Body of pancreas (tissue), 4 donors: ENCODE data around the gene FAM236B.
"Not testable (repeated sequence)": the region's sequence is repeated elsewhere in the genome, so short reads cannot be mapped to it uniquely, and the experiment has no call there.

ENCODE experiments used
- POLR2A ChIP-seq, 3 donors: fragments of 450-650 bp; IDR thresholded peaks; one replicate each; pipeline ENCODE4 v1.6.1; 2016; ENCODE audit warnings: antibody characterized with exemption in 3 of 3, mild to moderate bottlenecking in 2 of 3
- TF ChIP-seq, protein P1 (sequence below), 7 experiments: fragments of 450-650 bp in 4 of 7; fragments of 200-600 bp in 3 of 7; sonication (generic) in 3 of 7; IDR thresholded peaks; one replicate each; pipeline ENCODE4 v1.5.1; 2016 to 2019; ENCODE audit warnings: antibody characterized with exemption in 7 of 7

DNA sequence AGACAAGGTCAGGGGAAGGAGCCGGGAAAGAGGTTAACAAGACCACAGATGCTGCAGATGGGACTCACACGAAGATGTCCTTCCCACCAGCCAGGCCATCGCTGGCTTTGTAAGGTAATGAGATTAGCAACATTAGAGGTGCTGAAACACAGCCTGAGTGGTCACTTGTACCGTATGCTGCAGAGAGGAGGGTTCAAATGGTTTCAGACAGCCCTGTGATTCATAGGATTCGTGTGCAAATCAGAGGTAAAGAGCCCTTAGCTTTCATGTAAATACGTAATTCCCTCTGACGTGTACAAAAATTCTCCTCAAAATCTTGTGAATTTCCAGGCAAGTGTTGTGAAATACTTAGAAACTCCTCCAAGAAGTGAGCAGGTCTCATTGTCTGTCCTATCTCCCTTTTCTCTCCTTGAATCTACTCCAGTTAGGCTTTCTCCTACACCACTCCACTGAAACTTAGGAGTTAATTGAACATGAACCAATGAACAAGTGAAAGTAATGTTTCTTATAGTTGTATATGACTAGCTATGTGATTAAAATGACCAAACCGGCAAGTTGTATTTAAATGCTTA lies 991 bp upstream of the FAM236B start:
- TF ChIP-seq, protein P1, sequence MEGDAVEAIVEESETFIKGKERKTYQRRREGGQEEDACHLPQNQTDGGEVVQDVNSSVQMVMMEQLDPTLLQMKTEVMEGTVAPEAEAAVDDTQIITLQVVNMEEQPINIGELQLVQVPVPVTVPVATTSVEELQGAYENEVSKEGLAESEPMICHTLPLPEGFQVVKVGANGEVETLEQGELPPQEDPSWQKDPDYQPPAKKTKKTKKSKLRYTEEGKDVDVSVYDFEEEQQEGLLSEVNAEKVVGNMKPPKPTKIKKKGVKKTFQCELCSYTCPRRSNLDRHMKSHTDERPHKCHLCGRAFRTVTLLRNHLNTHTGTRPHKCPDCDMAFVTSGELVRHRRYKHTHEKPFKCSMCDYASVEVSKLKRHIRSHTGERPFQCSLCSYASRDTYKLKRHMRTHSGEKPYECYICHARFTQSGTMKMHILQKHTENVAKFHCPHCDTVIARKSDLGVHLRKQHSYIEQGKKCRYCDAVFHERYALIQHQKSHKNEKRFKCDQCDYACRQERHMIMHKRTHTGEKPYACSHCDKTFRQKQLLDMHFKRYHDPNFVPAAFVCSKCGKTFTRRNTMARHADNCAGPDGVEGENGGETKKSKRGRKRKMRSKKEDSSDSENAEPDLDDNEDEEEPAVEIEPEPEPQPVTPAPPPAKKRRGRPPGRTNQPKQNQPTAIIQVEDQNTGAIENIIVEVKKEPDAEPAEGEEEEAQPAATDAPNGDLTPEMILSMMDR (IDR thresholded peaks at IDR 0.05), result not testable (repeated sequence)
- not testable (repeated sequence) for TF ChIP-seq POLR2A (IDR thresholded peaks at IDR 0.05)
